ENCODE measurements around the gene CCR3. TPM values are rescaled to one million over a fixed set of nuclear protein-coding genes. Genes with fewer than 3 reads are reported as not detected.

Gene CCR3
- not detected in 2 replicates for total RNA-seq

GRCh38 chr3:46242120-46242519, at the start of gene CCR3:
CCR3 (plus strand) TSS chr3:46242460; CDS start chr3:46265159, 22,699 bp downstream.
- no peaks in the 10 kb centered on the region for H3K27me3 ChIP-seq (ENCODE audit: control insufficient read depth, insufficient read depth, low read length)
- DNase-seq (ENCODE audit: low read depth): no peak
- no peak within 1 kb of the TSS for H3K4me3 ChIP-seq (ENCODE audit: low read depth, low read length)
- H3K36me3 ChIP-seq (ENCODE audit: control insufficient read depth, insufficient read depth, low read length): no peaks in the 10 kb centered on the region
- TF ChIP-seq CTCF (IDR thresholded peaks at IDR 0.05; ENCODE audit: insufficient read depth, low read length, poor library complexity, severe bottlenecking): no peak

GRCh38 chr3:46192939-46193338, 49.3 kb upstream of the CCR3 start:
- no peaks in the 10 kb centered on the region for H3K36me3 ChIP-seq (ENCODE audit: control insufficient read depth, insufficient read depth, low read length)
- no peak for TF ChIP-seq CTCF (IDR thresholded peaks at IDR 0.05; ENCODE audit: insufficient read depth, low read length, poor library complexity, severe bottlenecking)
- H3K4me3 ChIP-seq (ENCODE audit: low read depth, low read length): no peak overlapping the region
- H3K27me3 ChIP-seq (ENCODE audit: control insufficient read depth, insufficient read depth, low read length): no peaks in the 10 kb centered on the region
- DNase-seq (ENCODE audit: low read depth): no peak

- H3K4me3 ChIP-seq (ENCODE audit: low read depth, low read length): no peak overlapping the region
- no peaks in the 10 kb centered on the region for H3K36me3 ChIP-seq (ENCODE audit: control insufficient read depth, insufficient read depth, low read length)
- no peak for DNase-seq (ENCODE audit: low read depth)
- no peaks in the 10 kb centered on the region for H3K27me3 ChIP-seq (ENCODE audit: control insufficient read depth, insufficient read depth, low read length)
- no peak for TF ChIP-seq CTCF (IDR thresholded peaks at IDR 0.05; ENCODE audit: insufficient read depth, low read length, poor library complexity, severe bottlenecking)
These were observed 48.8 kb upstream of the CCR3 start for GRCh38 chr3:46193436-46193835.

GRCh38 chr3:46194868-46195553, 47.2 kb upstream of the CCR3 start:
- no peak for TF ChIP-seq CTCF (IDR thresholded peaks at IDR 0.05; ENCODE audit: insufficient read depth, low read length, poor library complexity, severe bottlenecking)
- H3K27me3 ChIP-seq (ENCODE audit: control insufficient read depth, insufficient read depth, low read length): no peaks in the 10 kb centered on the region
- H3K4me3 ChIP-seq (ENCODE audit: low read depth, low read length): no peak overlapping the region
- no peak for DNase-seq (ENCODE audit: low read depth)
- H3K36me3 ChIP-seq (ENCODE audit: control insufficient read depth, insufficient read depth, low read length): no peaks in the 10 kb centered on the region

- H3K27me3 ChIP-seq (ENCODE audit: control insufficient read depth, insufficient read depth, low read length): no peaks in the 10 kb centered on the region
- TF ChIP-seq CTCF (IDR thresholded peaks at IDR 0.05; ENCODE audit: insufficient read depth, low read length, poor library complexity, severe bottlenecking): no peak
- DNase-seq (ENCODE audit: low read depth): no peak
- H3K4me3 ChIP-seq (ENCODE audit: low read depth, low read length): no peak overlapping the region
- no peaks in the 10 kb centered on the region for H3K36me3 ChIP-seq (ENCODE audit: control insufficient read depth, insufficient read depth, low read length)
These were observed 45.9 kb upstream of the CCR3 start for GRCh38 chr3:46196261-46196957.
